SK-N-MC (cell line): ENCODE measurements around the gene KCNMA1.

Experiments used
- EZH2 ChIP-seq: fragments of 200-600 bp; sonication (generic); IDR thresholded peaks from one replicate; pipeline ENCODE4 v1.6.1; 2017; ENCODE audit warnings: antibody characterized with exemption
- POLR2AphosphoS5 ChIP-seq: IDR thresholded peaks from 2 replicates; pipeline ENCODE4 v1.6.1; 2012; ENCODE audit warnings: mild to moderate bottlenecking, low read depth, low read length, borderline replicate concordance

DNA sequence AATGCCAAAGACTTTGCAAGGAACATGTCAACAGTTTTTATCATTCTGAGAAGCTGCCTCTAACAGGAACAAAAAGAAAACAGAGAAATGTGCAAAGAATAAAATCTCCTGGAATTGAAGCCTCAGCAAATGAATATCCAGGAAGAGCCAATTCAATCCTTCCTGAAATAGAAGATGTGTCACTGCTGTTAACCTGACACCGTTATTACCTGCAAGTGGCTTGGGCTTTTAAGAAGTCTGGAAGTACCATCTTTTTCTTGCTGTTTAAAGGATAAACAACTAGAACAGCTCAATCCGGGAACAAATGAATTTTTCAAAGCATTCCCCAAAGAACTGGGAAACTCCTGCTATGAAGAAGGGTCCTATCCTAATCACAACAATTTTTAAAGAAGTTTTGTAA, 434.8 kb downstream of the KCNMA1 start:
- TF ChIP-seq POLR2AphosphoS5 (no peak), EZH2 (no peak)
